Measurements from ENCODE around the gene ACSL5. TPM values are rescaled to one million over a fixed set of nuclear protein-coding genes. Genes with fewer than 3 reads are reported as not detected.

Gene ACSL5
- total and polyA plus RNA-seq, 2 donors (not counting 1 experiment from before 2014, with no cell fraction given): 31.5 to 36.2 TPM

DNA sequence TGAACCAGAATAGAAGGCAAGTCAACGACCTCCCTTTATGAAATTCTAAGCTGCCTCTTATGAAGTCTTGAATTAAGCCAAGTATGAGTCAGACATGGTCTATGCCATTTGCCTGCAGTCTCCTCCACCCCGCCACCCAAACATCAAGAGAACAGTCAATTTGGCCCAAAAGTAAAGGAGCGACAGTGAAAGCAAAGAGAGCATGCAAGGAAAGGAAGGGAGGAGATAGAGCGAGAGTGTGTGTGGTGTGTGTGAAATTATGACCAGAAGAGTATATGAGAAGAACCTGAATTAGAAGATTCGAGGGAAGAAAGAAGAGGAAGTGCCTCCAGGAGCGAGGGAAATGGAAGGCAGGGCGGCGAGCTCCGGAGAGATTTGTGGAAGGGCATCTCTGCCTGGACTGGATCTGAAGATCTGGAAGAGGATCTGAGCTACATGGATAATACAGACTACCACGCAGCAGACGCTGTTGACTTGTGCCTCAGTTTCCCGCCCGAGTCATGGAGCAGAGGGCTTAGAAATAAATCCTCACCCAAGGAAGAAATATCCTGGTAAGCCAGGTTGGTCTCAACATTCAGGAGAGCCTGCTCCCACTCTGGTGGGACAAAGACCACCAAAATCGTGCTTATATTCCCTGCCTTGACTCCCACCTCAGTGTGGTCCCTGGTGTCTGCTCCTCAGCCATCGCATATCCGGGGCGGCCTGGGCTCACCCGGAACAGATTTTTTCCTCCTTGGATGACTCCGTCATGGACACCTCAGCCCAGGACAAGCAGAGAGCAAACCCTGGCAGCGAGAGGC, 72.3 kb downstream of the ACSL5 start:
- no peak for TF ChIP-seq EZH2 (IDR thresholded peaks at IDR 0.05; ENCODE audit: borderline replicate concordance, insufficient read depth, low read depth, low read length, poor library complexity, severe bottlenecking)
- TF ChIP-seq, protein P1, sequence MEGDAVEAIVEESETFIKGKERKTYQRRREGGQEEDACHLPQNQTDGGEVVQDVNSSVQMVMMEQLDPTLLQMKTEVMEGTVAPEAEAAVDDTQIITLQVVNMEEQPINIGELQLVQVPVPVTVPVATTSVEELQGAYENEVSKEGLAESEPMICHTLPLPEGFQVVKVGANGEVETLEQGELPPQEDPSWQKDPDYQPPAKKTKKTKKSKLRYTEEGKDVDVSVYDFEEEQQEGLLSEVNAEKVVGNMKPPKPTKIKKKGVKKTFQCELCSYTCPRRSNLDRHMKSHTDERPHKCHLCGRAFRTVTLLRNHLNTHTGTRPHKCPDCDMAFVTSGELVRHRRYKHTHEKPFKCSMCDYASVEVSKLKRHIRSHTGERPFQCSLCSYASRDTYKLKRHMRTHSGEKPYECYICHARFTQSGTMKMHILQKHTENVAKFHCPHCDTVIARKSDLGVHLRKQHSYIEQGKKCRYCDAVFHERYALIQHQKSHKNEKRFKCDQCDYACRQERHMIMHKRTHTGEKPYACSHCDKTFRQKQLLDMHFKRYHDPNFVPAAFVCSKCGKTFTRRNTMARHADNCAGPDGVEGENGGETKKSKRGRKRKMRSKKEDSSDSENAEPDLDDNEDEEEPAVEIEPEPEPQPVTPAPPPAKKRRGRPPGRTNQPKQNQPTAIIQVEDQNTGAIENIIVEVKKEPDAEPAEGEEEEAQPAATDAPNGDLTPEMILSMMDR (IDR thresholded peaks at IDR 0.05): no peak
- intact Hi-C loops (cut with micrococcal nuclease): loop anchor here (1.0 to 2.0 kb wide), 2 partner anchors 71 to 263 kb away; partner anchors contain the start of gene GPAM
- Mint-ChIP-seq H3K4me3 (peak overlapping the region; percentile 91), H3K4me1 (peaks cover 47% of the 10 kb centered on the region), H3K27me3 (no peaks in the 10 kb centered on the region), H3K9me3 (ENCODE audit: insufficient read depth) (no peaks in the 10 kb centered on the region), H3K27ac (peak overlapping the region; percentile 88)
- H3K9me3 ChIP-seq (ENCODE audit: control extremely low read depth in 1 of 3, control insufficient read depth in 2 of 3, insufficient read depth in 1 of 3, low read length in 2 of 3): no peaks in the 10 kb centered on the region
- WGBS (ENCODE audit: insufficient coverage): 3% methylated on average over 18 of the region's 20 CpGs
- H3K9ac ChIP-seq (ENCODE audit: low read length): peak overlapping the region; percentile 99
- ATAC-seq (ENCODE audit: low read depth) (no peak), DNase-seq (peak; percentile 44)
- H3K79me2 ChIP-seq (ENCODE audit: control insufficient read depth, insufficient read depth, low read length): peaks cover 55% of the 10 kb centered on the region
- peaks cover 0 to 22% of the 10 kb centered on the region in 2 experiments for H3K36me3 ChIP-seq (replicated peaks in 1 of 2; ENCODE audit: control extremely low read depth in 1 of 2, control insufficient read depth in 1 of 2, extremely low read depth in 1 of 2, insufficient read depth in 2 of 2, low read length in 1 of 2)
- H3K27me3 ChIP-seq (replicated peaks in 1 of 4; ENCODE audit: control extremely low read depth in 1 of 4, control insufficient read depth in 3 of 4, insufficient read depth in 4 of 4, low read length in 3 of 4): no peaks in the 10 kb centered on the region
- CTCF ChIA-PET: interaction anchor here (1.1 to 1.8 kb wide), 2 partner anchors 12 to 26 kb away, joined by 3 to 8 read pairs; no protein-coding TSS in a partner anchor
- H3K4me1 ChIP-seq (ENCODE audit: control insufficient read depth in 2 of 2, insufficient read depth in 2 of 2, low read length in 2 of 2): peaks cover 20 to 23% of the 10 kb centered on the region in 2 donors
- H2AFZ ChIP-seq (ENCODE audit: insufficient read depth, low read depth, low read length, poor library complexity, severe bottlenecking): peak overlapping the region; percentile 93
- peak overlapping the region; percentile 74 to 84 for H3K27ac ChIP-seq (ENCODE audit: low read length in 2 of 2)
- POLR2A ChIA-PET: interaction anchor here (1.4 to 1.6 kb wide), 2 partner anchors 11 to 71 kb away, joined by 3 to 13 read pairs; no protein-coding TSS in a partner anchor
- H4K20me1 ChIP-seq (ENCODE audit: control insufficient read depth, insufficient read depth, low read length, poor library complexity, severe bottlenecking): peaks cover 3% of the 10 kb centered on the region
- peak overlapping the region; percentile 79 to 100 (median 99) for H3K4me3 ChIP-seq (ENCODE audit: control extremely low read depth in 1 of 5, extremely low read depth in 1 of 5, insufficient read depth in 1 of 5, low read depth in 2 of 5, low read length in 4 of 5)
- peak overlapping the region; percentile 91 for H3K4me2 ChIP-seq (replicated peaks; ENCODE audit: low read depth, low read length, poor library complexity, severe bottlenecking)

All from B cell (primary cell).